Upper lobe of left lung (tissue), 6 donors: ENCODE measurements around the gene BDKRB1. TPM values are rescaled to one million over a fixed set of nuclear protein-coding genes. Genes with fewer than 3 reads are reported as not detected.
"Not testable (repeated sequence)": the region's sequence is repeated elsewhere in the genome, so short reads cannot be mapped to it uniquely, and the experiment has no call there.

ENCODE experiments used
- ATAC-seq, 2 donors: fragments of 200-7000 bp; cut with Tn5 transposase; one replicate each; pipeline ENCODE4 v1.9.1; 2022; ENCODE audit warnings: mild to moderate bottlenecking in 2 of 2, moderate library complexity in 2 of 2; ENCODE audit not compliant: low FRiP score in 2 of 2
- DNase-seq, 2 donors: peaks; one replicate each; pipeline ENCODE4 v3.0.0-alpha.2; 2019 to 2020
- H3K27ac ChIP-seq, 4 donors: fragments of 200-600 bp; sonication (generic); one replicate each; pipeline ENCODE4 v1.5.1; 2016 to 2019
- H3K27me3 ChIP-seq, 4 donors: fragments of 200-600 bp; sonication (generic); one replicate each; pipeline ENCODE4 v1.5.1; 2017 to 2019
- H3K36me3 ChIP-seq, 4 donors: fragments of 200-600 bp; sonication (generic); one replicate each; pipeline ENCODE4 v1.5.1; 2016 to 2019
- H3K4me1 ChIP-seq, 4 donors: fragments of 200-600 bp; sonication (generic); one replicate each; pipeline ENCODE4 v1.5.1; 2018 to 2019
- H3K4me3 ChIP-seq, 4 donors: fragments of 200-600 bp; sonication (generic); one replicate each; pipeline ENCODE4 v1.5.1; 2017 to 2019; ENCODE audit warnings: mild to moderate bottlenecking in 2 of 4, moderate library complexity in 1 of 4
- H3K9me3 ChIP-seq, 4 donors: fragments of 200-600 bp; sonication (generic); one replicate each; pipeline ENCODE4 v1.5.1; 2018 to 2019
- EP300 ChIP-seq, 4 donors: sonication (generic); formaldehyde crosslinking; IDR thresholded peaks; one replicate each; pipeline ENCODE4 v1.5.1; 2017; ENCODE audit warnings: antibody characterized with exemption in 4 of 4, control low read depth in 2 of 4
- POLR2A ChIP-seq, 4 donors: fragments of 450-650 bp; IDR thresholded peaks; one replicate each; pipeline ENCODE4 v1.5.1; 2016 to 2017; ENCODE audit warnings: antibody characterized with exemption in 4 of 4, mild to moderate bottlenecking in 2 of 4
- POLR2AphosphoS5 ChIP-seq, 2 donors: sonication (generic); formaldehyde crosslinking; IDR thresholded peaks; one replicate each; pipeline ENCODE4 v1.5.1; 2017; ENCODE audit warnings: antibody characterized with exemption in 2 of 2
- WGBS, 2 donors: methylation state at CpG; one replicate each; pipeline ENCODE4 v1.1.5; 2017 to 2018; 5-methylcytosine and 5-hydroxymethylcytosine counted together
- total RNA-seq, 6 donors: library from RNA; depleted of rRNA in 4 of 6; stranded (reverse); fragments of >200 nt in 4 of 6; gene quantifications; one replicate each; pipeline versions ENCODE4 v1.1.0 to v1.2.1, GENCODE V29; 2016 to 2021
- TF ChIP-seq, protein P1 (sequence below), 6 experiments: fragments of 450-650 bp in 4 of 6; fragments of 200-600 bp in 2 of 6; sonication (generic) in 2 of 6; IDR thresholded peaks; one replicate each; pipeline ENCODE4 v1.5.1; 2016 to 2019; ENCODE audit warnings: antibody characterized with exemption in 6 of 6
- donor health status: DM: no; HTN: no; CAD: no; lungs with moderate emphysema.
- donor health status: DM: no; HTN: yes; CAD: no; lungs with severe emphysema.

Gene BDKRB1
- total RNA-seq, 6 donors from 2014 or later = 0.24 to 0.46 (median 0.31) TPM; not detected in 3

DNA sequence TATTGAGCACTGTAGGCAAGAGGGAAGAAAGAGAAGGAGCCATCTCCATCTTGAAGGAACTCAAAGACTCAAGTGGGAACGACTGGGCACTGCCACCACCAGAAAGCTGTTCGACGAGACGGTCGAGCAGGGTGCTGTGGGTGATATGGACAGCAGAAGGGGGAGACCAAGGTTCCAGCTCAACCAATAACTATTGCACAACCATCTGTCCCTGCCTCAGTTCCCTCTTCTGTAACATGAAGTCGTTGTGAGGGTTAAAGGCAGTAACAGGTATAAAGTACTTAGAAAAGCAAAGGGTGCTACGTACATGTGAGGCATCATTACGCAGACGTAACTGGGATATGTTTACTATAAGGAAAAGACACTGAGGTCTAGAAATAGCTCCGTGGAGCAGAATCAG, 13.9 kb upstream of the BDKRB1 start:
- TF ChIP-seq EP300 (IDR thresholded peaks at IDR 0.05) (no peak), POLR2AphosphoS5 (IDR thresholded peaks at IDR 0.05) (no peak), POLR2A (IDR thresholded peaks at IDR 0.05) (no peak)
- TF ChIP-seq, protein P1, sequence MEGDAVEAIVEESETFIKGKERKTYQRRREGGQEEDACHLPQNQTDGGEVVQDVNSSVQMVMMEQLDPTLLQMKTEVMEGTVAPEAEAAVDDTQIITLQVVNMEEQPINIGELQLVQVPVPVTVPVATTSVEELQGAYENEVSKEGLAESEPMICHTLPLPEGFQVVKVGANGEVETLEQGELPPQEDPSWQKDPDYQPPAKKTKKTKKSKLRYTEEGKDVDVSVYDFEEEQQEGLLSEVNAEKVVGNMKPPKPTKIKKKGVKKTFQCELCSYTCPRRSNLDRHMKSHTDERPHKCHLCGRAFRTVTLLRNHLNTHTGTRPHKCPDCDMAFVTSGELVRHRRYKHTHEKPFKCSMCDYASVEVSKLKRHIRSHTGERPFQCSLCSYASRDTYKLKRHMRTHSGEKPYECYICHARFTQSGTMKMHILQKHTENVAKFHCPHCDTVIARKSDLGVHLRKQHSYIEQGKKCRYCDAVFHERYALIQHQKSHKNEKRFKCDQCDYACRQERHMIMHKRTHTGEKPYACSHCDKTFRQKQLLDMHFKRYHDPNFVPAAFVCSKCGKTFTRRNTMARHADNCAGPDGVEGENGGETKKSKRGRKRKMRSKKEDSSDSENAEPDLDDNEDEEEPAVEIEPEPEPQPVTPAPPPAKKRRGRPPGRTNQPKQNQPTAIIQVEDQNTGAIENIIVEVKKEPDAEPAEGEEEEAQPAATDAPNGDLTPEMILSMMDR (IDR thresholded peaks at IDR 0.05) = no peak
- H3K27me3 ChIP-seq = no peaks in the 10 kb centered on the region
- H3K4me3 ChIP-seq = no peak overlapping the region
- H3K27ac ChIP-seq = no peak overlapping the region
- DNase-seq (no peak), ATAC-seq (no peak)
- H3K4me1 ChIP-seq = peaks cover 0 to 4% (median 0%) of the 10 kb centered on the region in 4 donors
- H3K36me3 ChIP-seq = no peaks in the 10 kb centered on the region
- WGBS, 2 donors = 89 to 93% methylated on average over 10 of the region's 10 CpGs
- H3K9me3 ChIP-seq = no peaks in the 10 kb centered on the region

GRCh38 chr14:96243785-96244184, 12.2 kb upstream of the BDKRB1 start:
- no peaks in the 10 kb centered on the region for H3K27me3 ChIP-seq
- WGBS, 2 donors = 44 to 45% methylated on average over 5 of the region's 5 CpGs
- ATAC-seq (no peak), DNase-seq (no peak)
- peaks cover 0 to 4% (median 0%) of the 10 kb centered on the region in 4 donors for H3K4me1 ChIP-seq
- H3K4me3 ChIP-seq = no peak overlapping the region
- TF ChIP-seq EP300 (IDR thresholded peaks at IDR 0.05) = no peak
- TF ChIP-seq, protein P1 (IDR thresholded peaks at IDR 0.05) = no peak
- TF ChIP-seq POLR2AphosphoS5 (IDR thresholded peaks at IDR 0.05) = no peak
- no peak for TF ChIP-seq POLR2A (IDR thresholded peaks at IDR 0.05)
- no peak overlapping the region for H3K27ac ChIP-seq
- H3K36me3 ChIP-seq = no peaks in the 10 kb centered on the region
- H3K9me3 ChIP-seq = no peaks in the 10 kb centered on the region

DNA sequence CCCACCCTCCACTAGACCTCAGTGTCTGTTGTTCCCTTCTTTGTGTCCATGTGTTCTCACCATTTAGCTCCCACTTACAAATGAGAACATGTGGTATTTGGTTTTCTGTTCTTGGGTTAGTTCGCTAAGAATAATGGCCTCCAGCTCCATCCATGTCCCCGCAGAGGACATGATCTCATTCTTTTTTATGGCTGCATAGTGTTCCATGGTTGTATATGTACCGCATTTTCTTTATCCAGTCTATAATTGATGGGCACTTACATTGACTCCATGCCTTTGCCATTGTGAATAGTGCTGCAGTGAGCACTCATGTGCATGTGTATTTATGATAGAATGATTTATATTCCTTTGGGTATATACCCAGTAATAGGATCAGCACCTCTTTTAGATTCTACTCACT, 10.9 kb upstream of the BDKRB1 start:
- H3K4me3 ChIP-seq, H3K27ac ChIP-seq, H3K9me3 ChIP-seq, ATAC-seq, DNase-seq, H3K27me3 ChIP-seq, H3K36me3 ChIP-seq, H3K4me1 ChIP-seq: not testable (repeated sequence)
- WGBS, 2 donors = 98 to 100% methylated on average over 3 of the region's 3 CpGs

- H3K27ac ChIP-seq = no peak overlapping the region
- no peak for ATAC-seq
- no peaks in the 10 kb centered on the region for H3K36me3 ChIP-seq
- H3K4me3 ChIP-seq = no peak overlapping the region
- 45 to 90% methylated on average over 3 of the region's 3 CpGs for WGBS, 2 donors
- no peak for TF ChIP-seq POLR2AphosphoS5 (IDR thresholded peaks at IDR 0.05)
- TF ChIP-seq, protein P1 (IDR thresholded peaks at IDR 0.05) = no peak
- TF ChIP-seq POLR2A (IDR thresholded peaks at IDR 0.05) = no peak
- no peak for TF ChIP-seq EP300 (IDR thresholded peaks at IDR 0.05)
- no peaks in the 10 kb centered on the region for H3K4me1 ChIP-seq
- no peak for DNase-seq
- no peaks in the 10 kb centered on the region for H3K27me3 ChIP-seq
- no peaks in the 10 kb centered on the region for H3K9me3 ChIP-seq
Observed at GRCh38 chr14:96245710-96246538, 10.1 kb upstream of the BDKRB1 start.

GRCh38 chr14:96246539-96246847, 9.5 kb upstream of the BDKRB1 start:
- ATAC-seq = peak in 1 of 2 donors; percentile 86
- no peaks in the 10 kb centered on the region for H3K36me3 ChIP-seq
- no peak overlapping the region for H3K4me3 ChIP-seq
- no peak for TF ChIP-seq POLR2A (IDR thresholded peaks at IDR 0.05)
- TF ChIP-seq, protein P1 (IDR thresholded peaks at IDR 0.05) = no peak
- TF ChIP-seq EP300 (IDR thresholded peaks at IDR 0.05) = no peak
- TF ChIP-seq POLR2AphosphoS5 (IDR thresholded peaks at IDR 0.05) = no peak
- WGBS, 2 donors = 92 to 95% methylated on average over 1 of the region's 1 CpG
- no peaks in the 10 kb centered on the region for H3K4me1 ChIP-seq
- H3K27ac ChIP-seq = no peak overlapping the region
- H3K9me3 ChIP-seq = no peaks in the 10 kb centered on the region
- no peak for DNase-seq
- no peaks in the 10 kb centered on the region for H3K27me3 ChIP-seq
